ENCODE results near the gene MT1H.
"Not testable (repeated sequence)": the region's sequence is repeated elsewhere in the genome, so short reads cannot be mapped to it uniquely, and the experiment has no call there.

Gene MT1H

GRCh38 chr16:56715126-56715525, 45.5 kb downstream of the MT1H start:
- Histone ChIP-seq H3K27ac (no peak overlapping the region), H3K4me3 (ENCODE audit: low read depth, low read length) (no peak overlapping the region), H3K27me3 (replicated peaks) (no peaks in the 10 kb centered on the region), H3K36me3 (replicated peaks) (no peaks in the 10 kb centered on the region)
- TF ChIP-seq CTCF (IDR thresholded peaks at IDR 0.05; ENCODE audit: low read depth, low read length, missing control alignments), result no peak
- in situ Hi-C loops (cut with HindIII; ENCODE audit: low pct_ligation_motif_present, low sequenced_read_pairs), result no loop called here
- no peak for DNase-seq

GRCh38 chr16:56716761-56717160, 47.1 kb downstream of the MT1H start:
- TF ChIP-seq CTCF (IDR thresholded peaks at IDR 0.05; ENCODE audit: low read depth, low read length, missing control alignments), result no peak
- Histone ChIP-seq H3K27ac (no peak overlapping the region), H3K27me3 (replicated peaks) (no peaks in the 10 kb centered on the region), H3K4me3 (ENCODE audit: low read depth, low read length) (no peak overlapping the region), H3K36me3 (replicated peaks) (no peaks in the 10 kb centered on the region)
- in situ Hi-C loops (cut with HindIII; ENCODE audit: low pct_ligation_motif_present, low sequenced_read_pairs), result no loop called here
- DNase-seq, result no peak

- H3K27me3 ChIP-seq (replicated peaks); H3K4me3 ChIP-seq (ENCODE audit: low read depth, low read length); H3K36me3 ChIP-seq (replicated peaks); in situ Hi-C loops (cut with HindIII; ENCODE audit: low pct_ligation_motif_present, low sequenced_read_pairs); H3K27ac ChIP-seq; DNase-seq: not testable (repeated sequence)
Measured at GRCh38 chr16:56717532-56717931, 47.9 kb downstream of the MT1H start.

Data from brain microvascular endothelial cell (primary cell).